OCI-LY1 (cell line): ENCODE results near the gene ETV3.

Source experiments
- H2AFZ ChIP-seq: fragments of 200-600 bp; sonication (generic), shearing (Covaris generic); 2 replicates; pipeline ENCODE4 v1.6.0; 2014; ENCODE audit warnings: antibody characterized with exemption, mild to moderate bottlenecking, low read length
- H3F3A ChIP-seq: fragments of 200-600 bp; sonication (generic), shearing (Covaris generic); 2 replicates; pipeline ENCODE4 v1.6.0; 2014; ENCODE audit warnings: mild to moderate bottlenecking, antibody characterized with exemption, low read length, moderate library complexity; ENCODE audit not compliant: insufficient read depth
- H3K27ac ChIP-seq: fragments of 200-600 bp; sonication (generic); 2 replicates; pipeline ENCODE4 v1.5.1; 2014; ENCODE audit warnings: low read length, mixed run types, mild to moderate bottlenecking, low read depth; ENCODE audit not compliant: poor library complexity, severe bottlenecking
- H3K27me3 ChIP-seq: fragments of 200-600 bp; sonication (generic); 2 replicates; pipeline ENCODE4 v1.6.0; 2014; ENCODE audit warnings: antibody characterized with exemption, mild to moderate bottlenecking, low read length, moderate library complexity; ENCODE audit not compliant: insufficient read depth
- H3K36me3 ChIP-seq: fragments of 200-600 bp; sonication (generic); 2 replicates; pipeline ENCODE4 v1.6.1; 2014; ENCODE audit warnings: mild to moderate bottlenecking, antibody characterized with exemption, low read length, moderate library complexity, mixed read lengths; ENCODE audit not compliant: insufficient read depth
- H3K4me1 ChIP-seq: fragments of 200-600 bp; sonication (generic); 2 replicates; pipeline ENCODE4 v1.5.1; 2014; ENCODE audit warnings: mild to moderate bottlenecking, low read length, moderate library complexity; ENCODE audit not compliant: insufficient read depth, severe bottlenecking
- H3K4me2 ChIP-seq: fragments of 200-600 bp; sonication (generic), shearing (Covaris generic); 2 replicates; pipeline ENCODE4 v1.6.1; 2014; ENCODE audit warnings: low read length
- H3K4me3 ChIP-seq: fragments of 200-600 bp; sonication (generic); 2 replicates; pipeline ENCODE4 v1.5.1; 2014; ENCODE audit warnings: low read length, low read depth, mild to moderate bottlenecking, mixed read lengths; ENCODE audit not compliant: poor library complexity, severe bottlenecking
- H3K79me2 ChIP-seq: fragments of 200-600 bp; shearing (Covaris generic); 2 replicates; pipeline ENCODE4 v1.6.1; 2016; ENCODE audit warnings: mixed run types, low read length, mixed read lengths; ENCODE audit not compliant: insufficient read depth
- H3K9ac ChIP-seq: fragments of 200-600 bp; sonication (generic), shearing (Covaris generic); 2 replicates; pipeline ENCODE4 v1.6.1; 2014; ENCODE audit warnings: mild to moderate bottlenecking, low read length, mixed read lengths
- H3K9me2 ChIP-seq: fragments of 200-600 bp; sonication (generic), shearing (Covaris generic); 2 replicates; pipeline ENCODE4 v1.6.1; 2014; ENCODE audit warnings: low read depth, mild to moderate bottlenecking, low read length, mixed read lengths
- H3K9me3 ChIP-seq: fragments of 200-600 bp; shearing (Covaris generic); 2 replicates; pipeline ENCODE4 v1.6.1; 2014; ENCODE audit warnings: low read length, mixed read lengths
- H4K20me1 ChIP-seq: fragments of 200-600 bp; sonication (generic), shearing (Covaris generic); 2 replicates; pipeline ENCODE4 v1.6.0; 2016; ENCODE audit warnings: mild to moderate bottlenecking, low read length; ENCODE audit not compliant: insufficient read depth
- CTCF ChIP-seq: fragments of 200-600 bp; sonication (generic), shearing (Covaris generic); IDR thresholded peaks from 2 replicates; pipeline ENCODE4 v1.5.1; 2017; ENCODE audit warnings: mild to moderate bottlenecking, antibody characterized with exemption, low read length, moderate library complexity, mixed read lengths
- EZH2 ChIP-seq: fragments of 200-600 bp; sonication (generic), shearing (Covaris generic); IDR thresholded peaks from 2 replicates; pipeline ENCODE4 v1.8.0; 2017; ENCODE audit warnings: borderline replicate concordance, mixed run types, mild to moderate bottlenecking, antibody characterized with exemption, low read length, moderate library complexity, mixed read lengths

ETV3 gene

GRCh38 chr1:157090771-157091170 lies 47.4 kb downstream of the ETV3 start:
- Histone ChIP-seq H3K9me3 (no peaks in the 10 kb centered on the region), H3K9ac (no peak overlapping the region), H3K9me2 (no peaks in the 10 kb centered on the region), H3K27ac (no peak overlapping the region), H3K4me2 (no peak overlapping the region), H4K20me1 (no peaks in the 10 kb centered on the region), H3K79me2 (no peaks in the 10 kb centered on the region), H3K27me3 (no peaks in the 10 kb centered on the region), H3K4me3 (no peak overlapping the region), H3K4me1 (no peaks in the 10 kb centered on the region), H2AFZ (no peak overlapping the region), H3K36me3 (no peaks in the 10 kb centered on the region), H3F3A (no peaks in the 10 kb centered on the region)
- TF ChIP-seq EZH2 (no peak), CTCF (no peak)

GRCh38 chr1:157090196-157090647 lies 48.0 kb downstream of the ETV3 start:
- no peaks in the 10 kb centered on the region for H3K79me2 ChIP-seq
- H3K36me3 ChIP-seq: no peaks in the 10 kb centered on the region
- H3K4me3 ChIP-seq: no peak overlapping the region
- no peak overlapping the region for H3K9ac ChIP-seq
- H3F3A ChIP-seq: no peaks in the 10 kb centered on the region
- TF ChIP-seq CTCF (peak; percentile 91), EZH2 (no peak)
- no peaks in the 10 kb centered on the region for H3K27me3 ChIP-seq
- H3K4me2 ChIP-seq: no peak overlapping the region
- H3K27ac ChIP-seq: no peak overlapping the region
- no peaks in the 10 kb centered on the region for H3K9me3 ChIP-seq
- H3K4me1 ChIP-seq: no peaks in the 10 kb centered on the region
- no peaks in the 10 kb centered on the region for H4K20me1 ChIP-seq
- H3K9me2 ChIP-seq: no peaks in the 10 kb centered on the region
- H2AFZ ChIP-seq: no peak overlapping the region

- H3F3A ChIP-seq: no peaks in the 10 kb centered on the region
Measured at GRCh38 chr1:157089789-157090188, 48.4 kb downstream of the ETV3 start.

More at GRCh38 chr1:157089789-157090188, 48.4 kb downstream of the ETV3 start:
- H4K20me1 ChIP-seq: no peaks in the 10 kb centered on the region
- no peak overlapping the region for H3K4me2 ChIP-seq
- no peak overlapping the region for H3K27ac ChIP-seq
- H3K9me3 ChIP-seq: no peaks in the 10 kb centered on the region
- H3K36me3 ChIP-seq: no peaks in the 10 kb centered on the region
- H3K27me3 ChIP-seq: no peaks in the 10 kb centered on the region
- no peak overlapping the region for H3K4me3 ChIP-seq
- no peak for TF ChIP-seq EZH2
- no peak for TF ChIP-seq CTCF
- no peak overlapping the region for H3K9ac ChIP-seq
- no peaks in the 10 kb centered on the region for H3K4me1 ChIP-seq
- no peaks in the 10 kb centered on the region for H3K79me2 ChIP-seq
- no peak overlapping the region for H2AFZ ChIP-seq
- H3K9me2 ChIP-seq: no peaks in the 10 kb centered on the region
